Ecto neural progenitor cell (in vitro differentiated cells): ENCODE data around the gene FTSJ3.
"Not testable (repeated sequence)": the region's sequence is repeated elsewhere in the genome, so short reads cannot be mapped to it uniquely, and the experiment has no call there.

ENCODE experiments used
- DNase-seq: peaks from one replicate; pipeline ENCODE4 v3.0.0-alpha.2; 2018; ENCODE audit warnings: low spot score

The FTSJ3 gene

GRCh38 chr17:63826468-63827001 lies 928 bp downstream of the FTSJ3 start:
- no peak for DNase-seq

GRCh38 chr17:63824362-63824761 lies 3.1 kb downstream of the FTSJ3 start:
- DNase-seq, result no peak

- DNase-seq, result no peak
Measured at GRCh38 chr17:63823659-63824331, 3.7 kb downstream of the FTSJ3 start.

GRCh38 chr17:63822537-63822936 lies 4.9 kb downstream of the FTSJ3 start:
- no peak for DNase-seq

- no peak for DNase-seq
Measured at GRCh38 chr17:63821804-63822203, 5.7 kb downstream of the FTSJ3 start.

- DNase-seq, result no peak
Measured at GRCh38 chr17:63820963-63821561, 6.4 kb downstream of the FTSJ3 start.

- no peak for DNase-seq
Measured at GRCh38 chr17:63819585-63820537, 7.6 kb downstream of the FTSJ3 start.

GRCh38 chr17:63819131-63819530 lies 8.3 kb downstream of the FTSJ3 start:
- no peak for DNase-seq

GRCh38 chr17:63817736-63818385 lies 9.6 kb downstream of the FTSJ3 start:
- DNase-seq, result no peak

GRCh38 chr17:63816669-63817068 lies 10.8 kb downstream of the FTSJ3 start:
- DNase-seq, result no peak

- no peak for DNase-seq
Measured at GRCh38 chr17:63816123-63816522, 11.3 kb downstream of the FTSJ3 start.

GRCh38 chr17:63809970-63810369 lies 17.5 kb downstream of the FTSJ3 start:
- no peak for DNase-seq

- DNase-seq, result no peak
Measured at GRCh38 chr17:63805591-63805990, 21.9 kb downstream of the FTSJ3 start.

- no peak for DNase-seq
Measured at GRCh38 chr17:63804328-63804727, 23.1 kb downstream of the FTSJ3 start.

GRCh38 chr17:63800783-63801182 lies 26.7 kb downstream of the FTSJ3 start:
- no peak for DNase-seq

- no peak for DNase-seq
Measured at GRCh38 chr17:63798572-63799106, 28.8 kb downstream of the FTSJ3 start.

GRCh38 chr17:63796375-63796774 lies 31.1 kb downstream of the FTSJ3 start:
- not testable (repeated sequence) for DNase-seq

GRCh38 chr17:63792055-63792729 lies 35.3 kb downstream of the FTSJ3 start:
- DNase-seq, result no peak

GRCh38 chr17:63790057-63790456 lies 37.4 kb downstream of the FTSJ3 start:
- no peak for DNase-seq

GRCh38 chr17:63786971-63787711 lies 40.3 kb downstream of the FTSJ3 start:
- no peak for DNase-seq
